HG03064 (cell line): ENCODE results near the gene A2ML1.
"Not testable (repeated sequence)": the region's sequence is repeated elsewhere in the genome, so short reads cannot be mapped to it uniquely, and the experiment has no call there.

Experiments
- ATAC-seq: cut with Tn5 transposase; IDR thresholded peaks from one replicate; pipeline ENCODE4 v1.9.1; 2021; ENCODE audit warnings: low read depth; ENCODE audit not compliant: unreplicated experiment

Gene A2ML1

DNA sequence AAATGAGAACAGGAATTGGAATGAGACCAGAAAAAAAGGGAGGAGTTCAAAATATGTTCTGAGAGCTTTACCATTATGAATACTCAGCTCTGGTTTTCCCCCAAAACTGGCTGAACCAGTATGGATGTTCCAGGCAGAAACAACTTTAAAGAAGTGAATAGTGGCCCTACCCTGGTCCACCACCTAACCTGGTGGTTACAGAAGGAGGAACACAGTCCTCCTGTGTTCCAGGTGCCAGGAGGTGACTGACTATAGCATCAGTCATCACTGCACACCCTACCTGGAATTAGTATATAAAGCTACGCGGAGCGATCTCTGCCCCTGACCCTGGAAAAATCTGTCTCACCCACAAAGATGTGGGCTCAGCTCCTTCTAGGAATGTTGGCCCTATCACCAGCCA lies at the start of gene A2ML1:
A2ML1 (plus strand) TSS at position 324 of the 400 bp plus-strand sequence; CDS start at position 355, 31 bp downstream.
- ATAC-seq = no peak

DNA sequence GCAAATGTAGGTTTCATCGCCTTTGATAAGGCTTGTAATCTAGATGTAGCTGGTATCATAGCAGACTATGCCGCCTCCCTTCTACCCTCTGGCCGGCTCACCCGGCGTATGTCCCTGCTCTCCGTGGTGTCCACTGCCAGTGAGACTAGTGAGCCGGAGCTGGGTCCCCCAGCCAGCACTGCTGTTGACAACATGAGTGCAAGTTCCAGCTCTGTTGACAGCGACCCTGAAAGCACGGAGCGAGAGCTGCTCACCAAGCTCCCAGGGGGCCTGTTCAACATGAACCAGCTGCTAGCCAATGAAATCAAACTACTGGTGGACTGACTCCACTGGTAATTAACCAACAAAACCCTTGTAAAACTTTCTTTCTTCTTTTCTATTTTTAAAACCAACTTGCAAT lies 49.0 kb upstream of the A2ML1 start:
- ATAC-seq = no peak

- ATAC-seq = no peak
These were observed 43.1 kb upstream of the A2ML1 start for GRCh38 chr12:8779281-8779680.

GRCh38 chr12:8779862-8780261 lies 42.6 kb upstream of the A2ML1 start:
- no peak for ATAC-seq

- no peak for ATAC-seq
These were observed 42.0 kb upstream of the A2ML1 start for GRCh38 chr12:8780389-8780788.

GRCh38 chr12:8781381-8782127 lies 40.9 kb upstream of the A2ML1 start:
- ATAC-seq = no peak

DNA sequence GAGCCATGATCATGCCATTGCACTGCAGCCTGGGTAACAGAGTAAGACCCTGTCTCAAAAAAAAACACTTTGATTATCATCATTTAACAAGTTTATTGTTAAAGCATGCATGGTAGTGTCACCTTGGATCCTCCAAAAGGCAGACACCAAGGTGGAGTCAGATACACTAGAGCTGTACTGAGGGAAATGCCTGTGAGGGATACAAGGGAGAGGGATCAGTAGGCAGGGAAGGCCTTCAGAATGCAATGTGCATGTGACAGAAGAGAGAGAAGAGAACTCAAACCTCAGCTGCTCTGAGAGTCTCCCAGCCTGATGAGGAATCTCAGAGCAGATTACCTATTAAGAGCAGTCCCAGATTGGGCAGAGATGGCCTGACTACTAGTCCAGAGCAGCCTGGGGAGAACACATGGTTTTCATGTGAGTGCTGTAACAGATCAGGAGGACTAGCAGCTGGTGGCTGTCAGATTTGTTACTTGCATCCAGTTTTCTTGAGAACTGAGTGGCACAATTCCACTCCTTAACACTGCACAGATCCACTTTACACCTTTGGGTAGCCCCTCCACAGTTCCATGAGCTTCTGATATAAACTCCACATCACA lies 38.0 kb upstream of the A2ML1 start:
- no peak for ATAC-seq

GRCh38 chr12:8785499-8785898 lies 36.9 kb upstream of the A2ML1 start:
- ATAC-seq = no peak

DNA sequence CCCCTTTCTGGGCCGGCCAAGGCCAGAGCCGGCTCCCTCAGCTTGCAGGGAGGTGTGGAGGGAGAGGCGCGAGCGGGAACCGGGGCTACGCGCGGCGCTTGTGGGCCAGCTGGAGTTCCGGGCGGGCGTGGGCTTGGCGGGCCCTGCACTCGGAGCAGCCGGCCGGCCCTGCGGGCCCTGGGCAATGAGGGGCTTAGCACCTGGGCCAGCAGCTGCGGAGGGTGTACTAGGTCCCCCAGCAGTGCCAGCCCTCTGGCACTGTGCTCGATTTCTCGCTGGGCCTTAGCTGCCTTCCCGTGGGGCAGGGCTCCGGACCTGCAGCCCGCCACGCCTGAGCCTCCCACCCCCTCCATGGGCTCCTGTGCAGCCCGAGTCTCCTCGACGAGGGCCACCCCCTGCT lies 35.2 kb upstream of the A2ML1 start:
- ATAC-seq = not testable (repeated sequence)

- ATAC-seq = not testable (repeated sequence)
These were observed 33.7 kb upstream of the A2ML1 start for GRCh38 chr12:8788706-8789105.

DNA sequence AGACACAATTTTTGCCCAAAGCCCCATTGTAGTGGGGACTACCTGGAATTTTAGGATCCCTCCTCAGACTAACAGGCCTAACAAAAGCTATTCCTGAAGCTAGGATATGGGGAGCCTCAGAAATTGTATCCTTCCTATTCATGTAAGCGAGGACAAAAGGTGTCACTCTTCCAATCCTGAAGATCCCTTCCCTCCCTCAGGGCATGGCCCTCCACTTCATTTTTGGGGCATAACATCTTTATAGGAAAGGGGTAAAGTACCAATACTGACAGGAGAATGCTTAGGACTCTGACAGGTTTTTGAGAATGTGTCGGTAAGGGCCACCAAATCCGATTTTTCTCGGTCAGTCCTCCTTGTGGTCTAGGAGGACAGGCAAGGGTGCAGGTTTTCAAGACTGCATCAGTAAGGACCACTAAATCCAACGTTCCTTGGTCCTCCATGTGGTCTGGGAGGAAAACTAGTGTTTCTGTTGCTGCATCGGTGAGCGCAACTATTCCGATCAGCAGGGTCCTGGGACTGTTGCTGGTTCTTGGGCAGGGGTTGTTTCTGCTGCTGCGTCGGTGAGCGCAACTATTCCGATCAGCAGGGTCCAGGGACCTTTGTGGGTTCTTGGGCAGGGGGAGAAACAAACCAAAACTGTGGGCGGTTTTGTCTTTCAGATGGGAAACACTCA lies 32.9 kb upstream of the A2ML1 start:
- ATAC-seq = not testable (repeated sequence)

DNA sequence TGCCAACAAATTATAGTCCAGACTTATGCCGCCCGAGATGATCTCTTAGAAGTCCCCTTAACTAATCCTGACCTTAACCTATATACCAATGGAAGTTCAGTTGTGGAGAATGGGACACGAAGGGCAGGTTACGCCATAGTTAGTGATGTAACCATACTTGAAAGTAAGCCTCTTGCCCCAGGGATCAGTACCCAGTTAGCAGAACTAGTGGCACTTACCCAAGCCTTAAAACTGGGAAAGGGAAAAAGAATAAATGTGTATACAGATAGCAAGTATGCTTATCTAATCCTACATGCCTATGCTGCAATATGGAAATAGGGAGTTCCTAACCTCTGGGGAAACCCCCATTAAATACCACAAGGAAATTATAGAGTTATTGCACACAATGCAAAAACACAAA lies 29.2 kb upstream of the A2ML1 start:
- not testable (repeated sequence) for ATAC-seq

GRCh38 chr12:8794611-8795010 lies 27.8 kb upstream of the A2ML1 start:
- ATAC-seq = not testable (repeated sequence)

DNA sequence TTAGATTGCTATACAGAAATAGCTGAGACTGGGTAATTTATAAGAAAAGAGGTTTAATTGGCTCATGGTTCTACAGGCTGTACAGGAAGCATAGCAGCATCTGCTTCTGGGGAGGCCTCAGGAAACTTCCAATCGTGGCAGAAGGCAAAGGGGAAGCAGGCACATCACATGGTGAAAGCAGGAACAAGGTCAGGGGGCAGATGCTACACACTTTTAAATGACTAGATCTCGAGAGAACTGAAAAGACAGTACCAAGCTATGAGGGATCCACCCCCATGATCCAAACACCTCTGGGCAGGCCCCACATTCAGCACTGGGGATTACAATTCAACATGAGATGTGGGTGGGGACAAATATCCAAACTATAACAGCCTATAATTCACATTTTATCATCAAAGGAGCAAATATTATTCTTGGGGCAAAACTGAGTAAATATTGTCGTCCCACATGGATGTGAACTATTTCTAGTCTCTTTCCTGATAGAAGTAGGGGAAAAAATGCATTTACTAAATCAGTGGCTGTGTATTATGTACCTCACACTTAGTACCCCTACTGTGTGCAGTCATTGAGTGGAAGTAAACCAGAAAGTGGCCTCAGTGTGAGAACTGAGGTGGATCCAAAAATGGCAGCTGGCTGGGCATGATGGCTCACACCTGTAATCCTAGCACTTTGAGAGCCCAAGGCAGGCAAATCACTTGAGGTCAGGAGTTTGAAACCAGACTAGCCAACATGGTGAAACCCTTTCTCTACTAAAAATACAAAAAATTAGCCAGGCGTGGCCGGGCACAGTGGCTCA lies 25.4 kb upstream of the A2ML1 start:
- ATAC-seq = no peak

GRCh38 chr12:8801213-8801612 lies 21.2 kb upstream of the A2ML1 start:
- ATAC-seq = not testable (repeated sequence)

GRCh38 chr12:8804833-8805232 lies 17.6 kb upstream of the A2ML1 start:
- ATAC-seq = not testable (repeated sequence)

DNA sequence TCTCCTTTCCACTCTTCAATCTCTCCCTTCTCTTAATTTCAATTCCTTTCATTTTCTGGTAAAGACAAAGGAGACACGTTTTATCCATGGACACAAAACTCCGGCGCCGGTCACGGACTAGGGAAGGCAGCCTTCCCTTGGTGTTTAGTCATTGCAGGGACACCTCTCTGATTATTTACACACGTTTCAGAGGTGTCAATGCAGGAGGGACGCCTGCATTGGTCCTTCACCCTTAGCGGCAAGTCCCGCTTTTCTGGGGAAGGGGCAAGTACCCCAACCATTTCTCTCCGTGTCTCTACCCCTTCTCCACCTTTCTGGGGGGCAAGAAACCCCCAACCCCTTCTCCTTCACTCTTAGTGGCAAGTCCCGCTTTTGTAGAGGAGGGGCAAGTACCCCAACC lies 16.9 kb upstream of the A2ML1 start:
- not testable (repeated sequence) for ATAC-seq

DNA sequence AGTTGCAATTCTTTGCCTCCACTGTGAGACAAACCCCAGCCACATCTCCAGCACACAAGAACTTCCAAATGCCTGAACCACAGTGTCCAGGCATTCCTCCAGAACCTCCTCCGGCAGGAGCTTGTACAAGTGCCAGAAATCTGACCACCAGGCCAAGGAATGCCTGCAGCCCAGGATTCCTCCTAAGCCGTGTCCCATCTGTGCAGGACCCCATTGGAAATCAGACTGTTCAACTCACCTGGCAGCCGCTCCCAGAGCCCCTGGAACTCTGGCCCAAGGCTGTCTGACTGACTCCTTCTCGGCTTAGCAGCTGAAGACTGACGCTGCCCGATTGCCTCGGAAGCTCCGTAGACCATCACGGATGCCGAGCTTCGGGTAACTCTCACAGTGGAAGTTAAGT lies 15.3 kb upstream of the A2ML1 start:
- ATAC-seq = not testable (repeated sequence)

GRCh38 chr12:8810112-8810511 lies 12.3 kb upstream of the A2ML1 start:
- not testable (repeated sequence) for ATAC-seq

GRCh38 chr12:8813572-8814357 lies 8.7 kb upstream of the A2ML1 start:
- no peak for ATAC-seq
